Tibial artery (tissue), 4 donors: ENCODE measurements around the gene TMEM204.
A peak's percentile ranks its signal among the peaks of the same experiment; 100 is the strongest.

Experiments used
- DNase-seq, 2 donors: peaks; one replicate each; pipeline ENCODE4 v3.0.0-alpha.2; 2019
- H3K27ac ChIP-seq, 2 donors: fragments of 200-600 bp; sonication (generic) in 1 of 2; 1 replicate in 1 of 2; 2 replicates in 1 of 2; pipeline ENCODE4 v1.5.1; 2018 to 2019; ENCODE audit warnings: mild to moderate bottlenecking in 1 of 2
- H3K27me3 ChIP-seq, 2 donors: fragments of 200-600 bp; sonication (generic) in 1 of 2; one replicate each; pipeline versions ENCODE4 v1.5.1 to v1.6.0; 2016 to 2019
- H3K36me3 ChIP-seq, 3 donors: fragments of 200-600 bp; sonication (generic) in 2 of 3; one replicate each; pipeline ENCODE4 v1.5.1; 2016 to 2019; ENCODE audit warnings: mild to moderate bottlenecking in 2 of 3
- H3K4me1 ChIP-seq, 4 donors: fragments of 200-600 bp; sonication (generic) in 2 of 4; 1 replicate in 3 of 4; 2 replicates in 1 of 4; pipeline ENCODE4 v1.5.1; 2016 to 2019
- H3K4me3 ChIP-seq, 2 donors: fragments of 200-600 bp; sonication (generic) in 1 of 2; 1 replicate in 1 of 2; 2 replicates in 1 of 2; pipeline ENCODE4 v1.5.1; 2018 to 2019; ENCODE audit warnings: mild to moderate bottlenecking in 2 of 2
- H3K9me3 ChIP-seq, 3 donors: fragments of 200-600 bp; sonication (generic) in 1 of 3; one replicate each; pipeline ENCODE4 v1.5.1; 2016 to 2019
- CTCF ChIP-seq, 2 experiments: fragments of 200-600 bp in 1 of 2; fragments of 450-650 bp in 1 of 2; IDR thresholded peaks; one replicate each; pipeline ENCODE4 v1.5.1; 2017 to 2019; ENCODE audit warnings: antibody characterized with exemption in 2 of 2, mild to moderate bottlenecking in 1 of 2, moderate library complexity in 1 of 2
- intact Hi-C: fragments of 100-400 bp; cut with DNase I; formaldehyde crosslinking; loops from one replicate; pipeline ENCODE4 v1.15.0; 2023; ENCODE audit warnings: low total_unique reads

Gene TMEM204

GRCh38 chr16:1488619-1489018 lies 44.8 kb upstream of the TMEM204 start, which contains the start of gene PTX4:
PTX4 (minus strand) TSS chr16:1488944; CDS start chr16:1488909, 35 bp downstream.
- no peaks in the 10 kb centered on the region for H3K36me3 ChIP-seq
- no peak for TF ChIP-seq CTCF (IDR thresholded peaks at IDR 0.05)
- H3K9me3 ChIP-seq = no peaks in the 10 kb centered on the region
- intact Hi-C loops = no loop called here
- peaks cover 0 to 7% (median 6%) of the 10 kb centered on the region in 4 donors for H3K4me1 ChIP-seq
- H3K4me3 ChIP-seq = no peak within 1 kb of the TSS
- H3K27ac ChIP-seq = no peak within 1 kb of the TSS
- H3K27me3 ChIP-seq = no peaks in the 10 kb centered on the region
- DNase-seq = no peak

- no peak overlapping the region for H3K27ac ChIP-seq
- TF ChIP-seq CTCF (IDR thresholded peaks at IDR 0.05) = no peak
- no peaks in the 10 kb centered on the region for H3K9me3 ChIP-seq
- no peaks in the 10 kb centered on the region for H3K36me3 ChIP-seq
- no peaks in the 10 kb centered on the region for H3K27me3 ChIP-seq
- intact Hi-C loops = no loop called here
- DNase-seq = no peak
- no peak overlapping the region for H3K4me3 ChIP-seq
- H3K4me1 ChIP-seq = peaks cover 0 to 12% (median 10%) of the 10 kb centered on the region in 4 donors
Measured at GRCh38 chr16:1489077-1489476, 44.4 kb upstream of the TMEM204 start.

- no peak for TF ChIP-seq CTCF (IDR thresholded peaks at IDR 0.05)
- intact Hi-C loops = loop anchor here (5.0 kb wide), 1 partner anchor 121 kb away; the partner anchor contains the start of genes CRAMP1 and IFT140
- Histone ChIP-seq H3K27ac (no peak overlapping the region), H3K4me1 (peaks cover 0 to 31% (median 17%) of the 10 kb centered on the region in 4 donors), H3K27me3 (no peaks in the 10 kb centered on the region), H3K36me3 (peaks cover 6 to 20% (median 20%) of the 10 kb centered on the region in 3 donors), H3K9me3 (no peaks in the 10 kb centered on the region), H3K4me3 (no peak overlapping the region)
- no peak for DNase-seq
Measured at GRCh38 chr16:1491327-1491726, 42.1 kb upstream of the TMEM204 start.

GRCh38 chr16:1492082-1492922 lies 41.2 kb upstream of the TMEM204 start:
- intact Hi-C loops = loop anchor here (5.0 kb wide), 1 partner anchor 120 kb away; the partner anchor contains the start of genes CRAMP1 and IFT140
- no peaks in the 10 kb centered on the region for H3K27me3 ChIP-seq
- no peaks in the 10 kb centered on the region for H3K9me3 ChIP-seq
- peak overlapping the region; percentile 79 to 81 for H3K4me3 ChIP-seq
- H3K4me1 ChIP-seq = peaks cover 0 to 31% (median 17%) of the 10 kb centered on the region in 4 donors
- no peak for DNase-seq
- no peak for TF ChIP-seq CTCF (IDR thresholded peaks at IDR 0.05)
- H3K36me3 ChIP-seq = peaks cover 12 to 30% (median 29%) of the 10 kb centered on the region in 3 donors
- H3K27ac ChIP-seq = peak overlapping the region; percentile 85 to 86

- Histone ChIP-seq H3K9me3 (no peaks in the 10 kb centered on the region), H3K4me1 (peaks cover 0 to 31% (median 17%) of the 10 kb centered on the region in 4 donors), H3K27me3 (no peaks in the 10 kb centered on the region), H3K36me3 (peaks cover 19 to 38% (median 34%) of the 10 kb centered on the region in 3 donors), H3K4me3 (peak within 1 kb of the TSS; percentile 79 to 81), H3K27ac (peak within 1 kb of the TSS; percentile 85 to 86)
- DNase-seq = peak; percentile 58 to 85
- TF ChIP-seq CTCF (IDR thresholded peaks at IDR 0.05) = no peak
- intact Hi-C loops = loop anchor here (5.0 kb wide), 1 partner anchor 119 kb away; the partner anchor contains the start of genes CRAMP1 and IFT140
Measured at GRCh38 chr16:1492923-1493745, 40.3 kb upstream of the TMEM204 start, which contains the start of gene TELO2. TELO2 (plus strand) TSS chr16:1493360; CDS start chr16:1494282, 922 bp downstream.
